Spinal cord (tissue), 10 donors: Measurements from ENCODE around the gene GALNT11. TPM values are rescaled to one million over a fixed set of nuclear protein-coding genes. Genes with fewer than 3 reads are reported as not detected.
A peak's percentile ranks its signal among the peaks of the same experiment; 100 is the strongest.

Experiments used
- DNase-seq, 6 donors: peaks; one replicate each; pipeline versions ENCODE4 v3.0.0 to v3.0.0-alpha.2; 2013 to 2015; ENCODE audit warnings: low spot score in 6 of 6, low read depth in 4 of 6
- H3K27ac ChIP-seq: one replicate; pipeline ENCODE4 v1.5.1; 2013; ENCODE audit warnings: low read depth, low read length, control low read depth
- H3K27me3 ChIP-seq: one replicate; pipeline ENCODE4 v1.6.1; 2013; ENCODE audit warnings: low read length; ENCODE audit not compliant: control insufficient read depth, insufficient read depth
- H3K36me3 ChIP-seq: one replicate; pipeline ENCODE4 v1.6.1; 2013; ENCODE audit warnings: low read length; ENCODE audit not compliant: control insufficient read depth, insufficient read depth
- H3K4me1 ChIP-seq: one replicate; pipeline ENCODE4 v1.6.1; 2013; ENCODE audit warnings: low read length; ENCODE audit not compliant: control insufficient read depth, insufficient read depth
- H3K4me3 ChIP-seq: one replicate; pipeline ENCODE4 v1.5.1; 2013; ENCODE audit warnings: low read depth, low read length, control low read depth
- H3K9me3 ChIP-seq: one replicate; pipeline ENCODE4 v1.6.1; 2013; ENCODE audit warnings: low read length; ENCODE audit not compliant: control insufficient read depth, insufficient read depth
- whole genome bisulfite sequencing: methylation state at CpG from one replicate; pipeline ENCODE4 v1.1.5; 2013; ENCODE audit warnings: missing lambda C conversion rate; ENCODE audit not compliant: insufficient coverage; 5-methylcytosine and 5-hydroxymethylcytosine counted together
- polyA plus RNA-seq, 2 donors: library from polyadenylated mRNA; unstranded; fragments of 120-200 nt; gene quantifications; one replicate each; pipeline ENCODE4 v1.2.1, GENCODE V29; 2013; ENCODE audit not compliant: insufficient read length in 2 of 2
- small RNA-seq: library from RNA; depleted of rRNA; stranded (forward); fragments of <200 nt; gene quantifications from one replicate; pipeline ENCODE3, GENCODE V24; 2014; ENCODE audit warnings: low replicate concordance
- total RNA-seq, 2 donors: library from RNA; depleted of rRNA in 1 of 2; stranded (reverse); fragments of 120-200 nt in 1 of 2; fragments of >200 nt in 1 of 2; gene quantifications; one replicate each; pipeline versions ENCODE4 v1.2.3 to v1.2.4, GENCODE V29; 2013 to 2014
- donor health status: healthy.

Gene GALNT11
- total and polyA plus RNA-seq, 4 donors: 61.5 to 139 (median 68.8) TPM

- Histone ChIP-seq H3K9me3 (no peaks in the 10 kb centered on the region), H3K27me3 (no peaks in the 10 kb centered on the region), H3K36me3 (peaks cover 37% of the 10 kb centered on the region), H3K27ac (no peak overlapping the region), H3K4me3 (no peak overlapping the region), H3K4me1 (no peaks in the 10 kb centered on the region)
- 100% methylated on average over 3 of the region's 5 CpGs for WGBS
- DNase-seq: no peak
These were observed 123.2 kb downstream of the GALNT11 start for GRCh38 chr7:152148706-152149105.

GRCh38 chr7:152149363-152149762 is 123.9 kb downstream of the GALNT11 start:
- no peak for DNase-seq
- no peak overlapping the region for H3K4me3 ChIP-seq
- H3K27me3 ChIP-seq: no peaks in the 10 kb centered on the region
- no peaks in the 10 kb centered on the region for H3K4me1 ChIP-seq
- H3K9me3 ChIP-seq: no peaks in the 10 kb centered on the region
- H3K36me3 ChIP-seq: peaks cover 40% of the 10 kb centered on the region
- no peak overlapping the region for H3K27ac ChIP-seq
- 100% methylated on average over 3 of the region's 6 CpGs for WGBS

- WGBS: 96% methylated on average over 3 of the region's 5 CpGs
- H3K4me3 ChIP-seq: no peak overlapping the region
- H3K27ac ChIP-seq: no peak overlapping the region
- H3K27me3 ChIP-seq: no peaks in the 10 kb centered on the region
- peaks cover 42% of the 10 kb centered on the region for H3K36me3 ChIP-seq
- H3K9me3 ChIP-seq: no peaks in the 10 kb centered on the region
- no peak for DNase-seq
- H3K4me1 ChIP-seq: no peaks in the 10 kb centered on the region
These were observed 126.8 kb downstream of the GALNT11 start for GRCh38 chr7:152152267-152152666.

DNA sequence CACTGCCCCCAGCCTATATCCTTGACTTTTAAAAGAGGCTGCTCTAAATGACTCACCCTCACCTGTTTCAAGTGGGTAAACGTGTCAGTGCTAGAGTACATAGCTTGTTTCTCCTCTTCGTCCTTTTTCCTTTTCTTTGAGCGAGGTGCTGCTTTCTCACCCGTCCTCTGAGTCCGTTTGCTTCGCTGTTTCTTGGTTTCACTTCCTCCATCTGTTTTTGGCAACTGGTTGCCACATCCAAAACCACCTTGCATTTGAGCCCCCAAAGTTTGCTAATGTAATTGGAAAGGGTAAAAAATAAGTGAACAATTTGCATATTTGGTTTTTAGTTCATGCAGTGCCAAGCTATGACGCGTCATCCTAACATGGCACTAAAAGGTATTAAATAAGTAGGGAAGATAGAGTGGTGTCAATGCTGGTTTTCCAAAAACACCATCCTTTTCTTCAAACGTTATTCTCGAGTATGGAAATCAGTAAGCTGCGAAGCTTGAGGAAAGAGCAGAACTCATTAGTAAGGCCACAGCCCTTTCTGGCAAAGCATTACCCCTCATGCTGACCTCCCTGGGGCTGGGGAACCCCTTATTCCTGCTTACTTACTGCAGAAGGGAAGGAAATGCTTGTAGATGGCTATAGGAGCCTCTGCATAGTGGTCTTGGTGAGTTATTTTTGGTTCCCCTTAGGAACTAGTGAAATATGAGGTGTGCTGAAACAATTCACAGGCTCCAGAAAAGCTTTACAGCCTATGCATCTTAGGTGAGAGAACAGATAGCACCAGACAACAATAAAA is 133.5 kb downstream of the GALNT11 start:
- Histone ChIP-seq H3K27me3 (no peaks in the 10 kb centered on the region), H3K36me3 (peaks cover 36% of the 10 kb centered on the region), H3K9me3 (no peaks in the 10 kb centered on the region), H3K4me3 (no peak overlapping the region), H3K4me1 (no peaks in the 10 kb centered on the region), H3K27ac (no peak overlapping the region)
- DNase-seq: no peak
- WGBS: 95% methylated on average over 3 of the region's 11 CpGs

GRCh38 chr7:152161171-152161570 is 135.7 kb downstream of the GALNT11 start:
- no peak overlapping the region for H3K27ac ChIP-seq
- H3K27me3 ChIP-seq: no peaks in the 10 kb centered on the region
- H3K9me3 ChIP-seq: no peaks in the 10 kb centered on the region
- H3K4me3 ChIP-seq: no peak overlapping the region
- no peaks in the 10 kb centered on the region for H3K4me1 ChIP-seq
- H3K36me3 ChIP-seq: peaks cover 41% of the 10 kb centered on the region
- peak in 1 of 6 donors; percentile 56 for DNase-seq

DNA sequence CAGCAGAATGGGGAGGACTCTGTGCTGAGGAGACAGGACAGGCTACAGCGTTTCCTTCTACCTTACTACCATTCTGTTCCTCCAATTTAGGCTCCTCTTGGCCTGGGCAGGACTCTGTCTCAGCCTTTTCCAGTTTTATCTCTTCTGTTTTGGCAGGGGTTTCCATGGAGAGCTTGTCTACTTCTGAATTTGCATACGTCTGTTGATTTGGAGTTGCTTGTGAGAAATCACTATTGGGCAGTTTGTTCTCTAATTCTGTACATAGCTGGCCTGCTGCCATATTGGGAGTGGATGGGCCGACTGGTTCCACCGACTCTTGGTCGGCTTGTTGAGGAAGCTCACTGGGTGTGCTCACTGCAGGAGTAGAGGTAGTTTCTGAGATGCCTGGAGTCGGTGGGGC is 136.8 kb downstream of the GALNT11 start:
- no peak overlapping the region for H3K27ac ChIP-seq
- no peaks in the 10 kb centered on the region for H3K9me3 ChIP-seq
- peak in 1 of 6 donors; percentile 7 for DNase-seq
- peaks cover 40% of the 10 kb centered on the region for H3K36me3 ChIP-seq
- WGBS: 60% methylated on average over 1 of the region's 6 CpGs
- H3K4me3 ChIP-seq: no peak overlapping the region
- no peaks in the 10 kb centered on the region for H3K4me1 ChIP-seq
- no peaks in the 10 kb centered on the region for H3K27me3 ChIP-seq

Small RNA genes lying within 50 kb of the gene (small RNA-seq; reads per million reads assigned to genes)
- not detected for gene RF00017

Other genes with a start within 250 kb of the GALNT11 start
- 10 to 100 TPM; 36.7 to 46.1 TPM for gene PRKAG2, start 148.6 kb upstream of the GALNT11 start, total RNA-seq
- gene PRKAG2, start 148.6 kb upstream of the GALNT11 start, polyA plus RNA-seq: 10 to 100 TPM; 37.5 to 42.6 TPM
- gene GALNTL5, start 69.2 kb upstream of the GALNT11 start, total RNA-seq: not detected
- not detected for gene GALNTL5, start 69.2 kb upstream of the GALNT11 start, polyA plus RNA-seq